Astrocyte (in vitro differentiated cells and primary cell): ENCODE measurements around the gene CCR8.
"Not testable (repeated sequence)": the region's sequence is repeated elsewhere in the genome, so short reads cannot be mapped to it uniquely, and the experiment has no call there.

Experiments
- CTCF ChIP-seq: IDR thresholded peaks from 2 replicates; pipeline ENCODE4 v1.5.1; 2011; ENCODE audit warnings: low read depth, mild to moderate bottlenecking, inconsistent platforms, low read length, moderate library complexity; ENCODE audit not compliant: insufficient read depth
- EZH2 ChIP-seq: IDR thresholded peaks from 2 replicates; pipeline ENCODE4 v1.6.1; 2012; ENCODE audit warnings: mild to moderate bottlenecking, low read length, inconsistent platforms; ENCODE audit not compliant: insufficient read depth

DNA sequence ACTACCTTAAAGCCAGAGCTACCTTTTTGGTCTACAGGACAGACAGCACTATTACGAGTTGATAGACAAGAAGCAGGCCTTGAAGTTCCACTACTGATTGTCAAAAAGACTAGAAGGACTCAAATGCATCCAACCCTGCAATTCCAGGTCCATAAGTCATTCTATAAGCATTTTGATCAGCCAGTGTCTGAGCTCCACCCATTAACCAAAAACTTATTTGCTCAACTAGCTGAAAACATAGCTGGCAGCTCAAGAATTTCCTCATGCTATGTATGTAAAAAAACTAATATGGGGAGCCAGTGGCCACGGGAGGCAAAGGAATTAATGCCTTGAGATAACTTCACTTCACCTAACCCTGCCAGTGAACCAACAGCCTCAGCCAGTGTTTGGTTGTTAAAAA lies 21.6 kb downstream of the CCR8 start:
- not testable (repeated sequence) for TF ChIP-seq CTCF, EZH2
